A673 (cell line): ENCODE data around the gene OR1E1. TPM values are rescaled to one million over a fixed set of nuclear protein-coding genes. Genes with fewer than 3 reads are reported as not detected.
"Not testable (repeated sequence)": the region's sequence is repeated elsewhere in the genome, so short reads cannot be mapped to it uniquely, and the experiment has no call there.

Experiments used
- BruUV-seq: library from RNA; stranded (reverse); fragments of 400-500 nt; replicated peaks from 2 replicates; lab custom pipeline; 2021; lab: Mats Ljungman, UMichigan
- CTCF ChIA-PET: fragments of 300-600 bp; sonication (Branson Sonifier 250); formaldehyde crosslinking; loops from one replicate; lab custom pipeline; 2022; ENCODE audit warnings: antibody characterized with exemption; lab: Charles Lee
- POLR2A ChIA-PET: fragments of 300-600 bp; sonication (Branson Sonifier 250); formaldehyde crosslinking; loops from one replicate; lab custom pipeline; 2022; ENCODE audit warnings: antibody characterized with exemption; ENCODE audit not compliant: low non-redundant PET; lab: Charles Lee
- DNase-seq: peaks from one replicate; pipeline ENCODE4 v3.0.0-alpha.2; 2015; ENCODE audit warnings: low spot score
- H3K27ac ChIP-seq: fragments of 200-600 bp; sonication (generic); 2 replicates; pipeline ENCODE4 v1.5.1; 2016; ENCODE audit warnings: mixed run types, low read depth, mild to moderate bottlenecking, mixed read lengths, antibody characterized with exemption, low read length; ENCODE audit not compliant: poor library complexity, severe bottlenecking
- H3K27me3 ChIP-seq: fragments of 200-600 bp; sonication (generic); replicated peaks from 2 replicates; pipeline ENCODE4 v1.6.1; 2017; ENCODE audit warnings: mixed run types, low read depth, mild to moderate bottlenecking, mixed read lengths, antibody characterized with exemption, low read length; ENCODE audit not compliant: insufficient read depth, poor library complexity
- H3K36me3 ChIP-seq: fragments of 200-600 bp; sonication (generic); 2 replicates; pipeline ENCODE4 v1.6.1; 2016; ENCODE audit warnings: mixed run types, mild to moderate bottlenecking, mixed read lengths, antibody characterized with exemption, low read length; ENCODE audit not compliant: insufficient read depth, poor library complexity, severe bottlenecking
- H3K4me1 ChIP-seq: fragments of 200-600 bp; sonication (generic); 2 replicates; pipeline ENCODE4 v1.6.1; 2017; ENCODE audit warnings: mixed run types, mild to moderate bottlenecking, mixed read lengths, antibody characterized with exemption, low read length; ENCODE audit not compliant: insufficient read depth, poor library complexity, severe bottlenecking
- H3K4me3 ChIP-seq: fragments of 200-600 bp; sonication (generic); 2 replicates; pipeline ENCODE4 v1.5.1; 2016; ENCODE audit warnings: low read depth, mixed run types, mild to moderate bottlenecking, mixed read lengths, low read length; ENCODE audit not compliant: poor library complexity, severe bottlenecking
- H3K9me3 ChIP-seq: fragments of 200-600 bp; sonication (generic); 2 replicates; pipeline ENCODE4 v1.6.1; 2016; ENCODE audit warnings: mixed run types, low read depth, mild to moderate bottlenecking, mixed read lengths, antibody characterized with exemption, low read length; ENCODE audit not compliant: poor library complexity, severe bottlenecking
- EZH2 ChIP-seq: fragments of 200-600 bp; sonication (generic); IDR thresholded peaks from 2 replicates; pipeline ENCODE4 v1.6.1; 2017; ENCODE audit warnings: borderline replicate concordance, low read depth, mild to moderate bottlenecking, mixed read lengths, antibody characterized with exemption, low read length; ENCODE audit not compliant: poor library complexity, severe bottlenecking
- intact Hi-C: fragments of 100-400 bp; cut with micrococcal nuclease; formaldehyde crosslinking; loops from one replicate; pipeline ENCODE4 v1.10.0; 2022; ENCODE audit not compliant: unreplicated experiment
- total RNA-seq: library from RNA; stranded (reverse); gene quantifications from 2 replicates; pipeline ENCODE4 v1.2.3, GENCODE V29; 2021
- TF ChIP-seq, protein P1 (sequence below): fragments of 300-800, 200-600 bp; sonication (generic); conservative IDR thresholded peaks from 2 replicates; pipeline ENCODE4 v1.5.1; 2017; ENCODE audit warnings: low read depth, mild to moderate bottlenecking, antibody characterized with exemption, low read length, moderate library complexity, mixed read lengths

The OR1E1 gene
- total RNA-seq, 1 experiment from 2014 or later, result not detected

GRCh38 chr17:3401786-3402185 is 3.6 kb upstream of the OR1E1 start:
- Histone ChIP-seq H3K4me1 (no peaks in the 10 kb centered on the region), H3K4me3 (no peak overlapping the region), H3K36me3 (no peaks in the 10 kb centered on the region), H3K9me3 (no peaks in the 10 kb centered on the region), H3K27ac (no peak overlapping the region), H3K27me3 (no peaks in the 10 kb centered on the region)
- TF ChIP-seq EZH2, result no peak
- TF ChIP-seq, protein P1, sequence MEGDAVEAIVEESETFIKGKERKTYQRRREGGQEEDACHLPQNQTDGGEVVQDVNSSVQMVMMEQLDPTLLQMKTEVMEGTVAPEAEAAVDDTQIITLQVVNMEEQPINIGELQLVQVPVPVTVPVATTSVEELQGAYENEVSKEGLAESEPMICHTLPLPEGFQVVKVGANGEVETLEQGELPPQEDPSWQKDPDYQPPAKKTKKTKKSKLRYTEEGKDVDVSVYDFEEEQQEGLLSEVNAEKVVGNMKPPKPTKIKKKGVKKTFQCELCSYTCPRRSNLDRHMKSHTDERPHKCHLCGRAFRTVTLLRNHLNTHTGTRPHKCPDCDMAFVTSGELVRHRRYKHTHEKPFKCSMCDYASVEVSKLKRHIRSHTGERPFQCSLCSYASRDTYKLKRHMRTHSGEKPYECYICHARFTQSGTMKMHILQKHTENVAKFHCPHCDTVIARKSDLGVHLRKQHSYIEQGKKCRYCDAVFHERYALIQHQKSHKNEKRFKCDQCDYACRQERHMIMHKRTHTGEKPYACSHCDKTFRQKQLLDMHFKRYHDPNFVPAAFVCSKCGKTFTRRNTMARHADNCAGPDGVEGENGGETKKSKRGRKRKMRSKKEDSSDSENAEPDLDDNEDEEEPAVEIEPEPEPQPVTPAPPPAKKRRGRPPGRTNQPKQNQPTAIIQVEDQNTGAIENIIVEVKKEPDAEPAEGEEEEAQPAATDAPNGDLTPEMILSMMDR, result no peak
- intact Hi-C loops, result no loop called here
- ChIA-PET CTCF (no interaction called here), POLR2A (no interaction called here)
- BruUV-seq, result no TSS peak
- no peak for DNase-seq

DNA sequence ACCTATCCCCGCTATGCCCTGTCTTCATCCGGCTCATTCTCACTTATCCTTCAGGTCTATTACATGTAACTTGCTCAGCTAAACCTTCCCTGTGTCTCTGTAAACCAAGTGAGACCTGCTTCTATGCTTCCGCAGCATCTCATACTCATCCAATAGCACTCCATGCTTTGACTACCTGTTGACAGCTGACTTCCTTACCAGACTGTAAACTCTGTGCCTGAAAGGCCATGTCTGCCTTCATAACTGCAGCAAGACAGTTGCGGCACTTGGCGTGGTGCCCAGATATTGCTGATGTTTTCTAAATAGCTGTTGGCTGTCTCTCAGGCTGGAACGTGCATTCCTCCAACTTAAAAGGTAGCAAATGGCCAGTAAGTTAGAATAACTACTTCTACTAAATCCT is 1.8 kb upstream of the OR1E1 start:
- Histone ChIP-seq H3K9me3 (no peaks in the 10 kb centered on the region), H3K4me3 (no peak overlapping the region), H3K36me3 (no peaks in the 10 kb centered on the region), H3K4me1 (no peaks in the 10 kb centered on the region), H3K27ac (no peak overlapping the region), H3K27me3 (no peaks in the 10 kb centered on the region)
- ChIA-PET POLR2A (no interaction called here), CTCF (no interaction called here)
- TF ChIP-seq EZH2, result no peak
- TF ChIP-seq, protein P1, result no peak
- intact Hi-C loops, result no loop called here
- peak; percentile 5 for DNase-seq
- no TSS peak for BruUV-seq

- H3K4me1 ChIP-seq, H3K36me3 ChIP-seq, DNase-seq, H3K4me3 ChIP-seq, intact Hi-C loops, POLR2A ChIA-PET, H3K27ac ChIP-seq, CTCF ChIA-PET, BruUV-seq, H3K27me3 ChIP-seq, H3K9me3 ChIP-seq: not testable (repeated sequence)
These were observed 409 bp downstream of the OR1E1 start for GRCh38 chr17:3397801-3398200.

DNA sequence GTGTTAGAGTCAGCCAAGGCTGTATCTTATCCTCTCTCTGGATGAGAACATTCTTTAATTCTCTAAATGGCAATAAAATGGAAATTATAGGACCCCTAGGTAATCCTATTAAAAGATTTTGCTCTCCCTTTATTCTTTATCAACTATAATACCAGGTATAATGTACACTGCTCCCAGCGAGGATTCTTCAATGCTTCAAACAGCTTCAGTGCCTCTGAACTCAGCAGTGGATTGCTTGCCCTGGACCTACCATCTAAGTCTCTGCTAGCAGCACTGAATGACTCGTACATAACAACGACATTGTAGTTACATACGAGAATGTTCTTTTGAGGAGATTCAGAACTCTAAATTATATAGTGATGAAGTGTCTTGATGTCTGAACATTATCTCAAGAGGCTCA is 8.4 kb downstream of the OR1E1 start:
- Histone ChIP-seq H3K27me3 (peaks cover 3% of the 10 kb centered on the region), H3K27ac (no peak overlapping the region), H3K36me3 (no peaks in the 10 kb centered on the region), H3K4me1 (no peaks in the 10 kb centered on the region), H3K4me3 (no peak overlapping the region), H3K9me3 (no peaks in the 10 kb centered on the region)
- intact Hi-C loops, result no loop called here
- CTCF ChIA-PET, result no interaction called here
- TF ChIP-seq EZH2, result no peak
- TF ChIP-seq, protein P1, result no peak
- BruUV-seq, result no TSS peak
- POLR2A ChIA-PET, result no interaction called here
- no peak for DNase-seq
